CMK (cell line): ENCODE results near the gene EDARADD.
A peak's percentile ranks its signal among the peaks of the same experiment; 100 is the strongest.
"Not testable (repeated sequence)": the region's sequence is repeated elsewhere in the genome, so short reads cannot be mapped to it uniquely, and the experiment has no call there.

Source experiments
- DNase-seq: peaks from one replicate; pipeline ENCODE4 v3.0.0-alpha.2; 2010; ENCODE audit warnings: low read depth

EDARADD gene

GRCh38 chr1:236393681-236394481 lies at the start of gene EDARADD:
Gene EDARADD, plus strand, starts transcription at chr1:236394286. Its CDS starts 159 bp downstream, at chr1:236394445.
- no peak for DNase-seq

- no peak for DNase-seq
Observed at GRCh38 chr1:236345728-236346127, 48.4 kb upstream of the EDARADD start.

DNA sequence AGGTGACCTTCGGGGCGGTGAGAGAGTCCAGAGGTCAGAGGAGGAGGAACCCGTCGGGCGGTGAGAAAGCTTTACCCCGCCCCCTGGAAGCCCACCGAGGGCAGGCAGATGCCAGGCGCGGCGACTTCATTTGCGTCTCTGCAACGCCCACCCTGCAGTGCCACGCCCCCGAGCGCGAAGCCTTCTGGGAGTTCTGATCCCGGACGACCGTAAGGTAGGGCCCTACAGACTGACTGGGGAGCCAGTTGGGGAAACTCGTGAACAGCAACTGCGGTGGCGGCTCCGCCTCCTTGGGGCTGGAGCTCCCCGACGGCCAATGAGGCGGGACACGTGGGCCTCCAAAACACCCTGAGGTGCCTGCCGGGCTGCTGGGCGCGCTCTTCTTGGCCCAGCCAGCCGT lies 46.0 kb upstream of the EDARADD start:
- no peak for DNase-seq

- DNase-seq = no peak
Observed at GRCh38 chr1:236350308-236350707, 43.8 kb upstream of the EDARADD start.

DNA sequence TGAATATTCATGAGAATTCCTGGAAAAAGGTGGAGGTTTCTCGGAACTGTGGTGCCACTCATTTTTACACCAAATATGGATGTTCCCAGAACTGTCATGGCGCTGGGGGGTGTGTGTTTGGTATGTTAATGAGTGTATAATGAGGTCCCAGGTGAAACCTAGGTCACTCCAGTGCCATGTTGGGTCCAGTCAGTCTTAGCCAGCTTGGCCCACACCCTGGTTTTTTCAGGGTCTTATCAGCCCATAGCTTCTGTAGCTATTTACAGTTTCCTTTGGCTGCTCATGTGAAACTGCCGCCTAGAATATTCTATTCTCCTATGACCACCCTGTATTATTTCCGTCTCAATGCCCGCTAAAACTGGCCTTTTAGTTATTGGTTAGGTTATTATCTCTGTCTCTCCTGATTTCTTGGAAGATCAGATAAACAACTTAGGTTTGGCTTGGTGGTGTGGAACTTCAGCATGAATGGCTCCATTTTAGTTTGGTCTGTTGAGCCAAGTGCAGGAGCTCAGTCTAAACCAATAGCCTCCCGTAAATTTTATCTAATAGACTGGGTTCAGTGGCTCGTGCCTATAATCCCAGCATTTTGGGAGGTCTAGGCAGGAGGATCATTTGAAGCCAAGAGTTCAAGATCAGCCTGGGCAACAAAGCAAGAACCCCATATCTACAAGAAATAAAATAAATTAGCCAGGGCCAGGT lies 42.1 kb upstream of the EDARADD start:
- peak; percentile 47 for DNase-seq

GRCh38 chr1:236352747-236353146 lies 41.3 kb upstream of the EDARADD start:
- not testable (repeated sequence) for DNase-seq

DNA sequence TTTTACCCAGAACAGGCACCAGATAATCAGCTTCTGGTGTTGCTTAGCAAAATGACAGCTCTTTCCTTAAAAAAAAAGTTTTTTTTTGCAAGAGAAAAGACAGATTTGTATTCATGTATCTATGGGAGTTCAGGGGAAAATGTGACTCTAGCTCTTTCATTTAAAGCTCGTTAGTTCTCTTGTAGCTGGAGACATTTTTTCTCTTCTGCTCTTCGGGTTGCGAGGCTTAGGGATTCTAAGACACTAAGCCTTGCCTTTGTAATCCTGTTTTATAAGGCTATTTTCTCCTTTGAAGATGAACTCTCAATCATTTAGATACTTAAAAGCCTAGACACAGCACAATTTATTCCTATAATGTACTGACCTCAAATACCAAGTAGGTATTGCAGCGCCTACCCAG lies 40.3 kb upstream of the EDARADD start:
- no peak for DNase-seq

DNA sequence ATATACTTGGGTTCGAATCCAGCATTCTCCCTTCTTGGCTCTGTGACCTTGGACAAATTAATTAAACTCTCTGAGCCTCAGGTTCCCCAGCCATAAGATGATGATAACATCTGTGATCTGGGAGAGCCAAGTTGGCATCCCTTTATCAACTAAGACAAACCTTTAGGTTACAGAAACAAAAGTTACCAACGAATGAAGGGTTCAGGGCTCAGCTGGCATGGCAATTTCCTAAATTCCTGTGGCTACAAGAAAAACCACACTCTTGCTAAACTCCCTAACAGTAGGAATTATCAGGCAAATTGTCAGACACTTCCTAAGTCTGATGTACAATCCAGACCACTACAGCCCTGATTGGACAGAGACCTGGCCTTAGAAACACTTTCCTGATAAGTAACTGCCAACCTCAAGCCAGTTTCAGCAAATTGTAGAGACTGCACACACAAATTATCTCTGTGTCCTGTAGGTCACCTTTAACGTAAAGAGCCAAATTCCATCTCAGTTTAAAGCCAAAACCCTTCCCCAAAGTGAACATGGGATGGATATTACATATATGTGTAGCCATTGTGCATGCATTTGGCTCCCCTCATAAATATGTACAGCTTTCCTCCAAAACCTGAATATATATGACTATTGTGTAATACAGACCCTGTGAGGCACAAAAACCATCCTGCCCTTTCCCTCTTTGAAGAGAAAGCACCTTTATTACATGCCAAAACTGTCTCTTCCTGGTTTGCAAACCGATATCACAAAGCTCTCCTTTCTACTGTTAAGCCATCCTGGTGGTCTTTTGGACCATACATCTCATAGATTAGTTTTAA lies 39.5 kb upstream of the EDARADD start:
- no peak for DNase-seq

DNA sequence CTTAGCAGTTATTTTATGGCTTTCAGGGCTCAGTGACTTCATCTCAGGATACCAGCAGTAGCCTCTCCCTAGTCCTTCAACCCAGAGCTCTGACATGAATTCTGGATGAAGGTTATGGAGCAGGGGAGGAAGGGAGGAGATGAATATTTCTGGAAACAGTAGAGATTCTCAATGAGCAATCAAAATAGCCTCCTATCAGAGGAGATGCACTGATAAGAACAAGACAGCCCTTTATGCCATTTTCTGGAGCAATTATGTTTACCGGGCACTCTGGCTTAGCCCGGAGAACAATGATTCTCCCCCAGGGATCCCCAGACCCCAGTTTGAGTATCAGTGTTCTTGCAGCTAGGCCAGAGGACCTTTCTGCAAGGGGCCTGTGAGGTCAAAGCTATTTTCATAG lies 37.9 kb upstream of the EDARADD start:
- DNase-seq = no peak

DNA sequence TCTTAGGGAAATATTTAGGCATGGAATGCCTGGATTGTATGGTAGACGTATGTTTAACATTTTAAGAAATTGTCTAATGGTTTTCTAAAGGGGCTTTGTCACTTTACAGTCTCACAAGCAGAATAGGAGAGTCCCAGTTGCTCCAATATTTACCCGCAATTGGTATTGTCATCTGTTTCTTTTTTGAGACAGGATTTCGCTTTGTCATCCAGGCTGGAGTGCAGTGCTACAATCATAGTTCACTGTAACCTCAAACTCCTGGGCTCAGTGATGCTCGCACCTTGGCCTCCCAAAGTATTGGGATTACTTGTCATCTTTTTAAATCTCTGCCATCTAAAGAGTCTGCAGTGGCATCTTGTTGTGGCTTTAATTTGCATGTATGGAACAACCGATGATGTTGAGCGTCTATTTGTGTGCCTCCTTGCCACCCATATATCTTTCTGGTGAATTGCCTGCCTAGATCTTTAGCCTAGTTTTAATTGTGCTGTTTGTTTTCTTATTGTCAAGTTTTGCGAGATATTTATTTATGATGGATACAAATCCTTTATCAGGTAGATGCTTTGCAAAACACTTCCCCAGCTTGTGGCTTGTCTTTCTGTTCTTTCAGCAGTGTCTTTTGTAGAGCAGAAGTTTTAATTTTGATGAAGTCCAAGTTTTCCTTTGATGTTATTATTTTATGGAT lies 32.0 kb upstream of the EDARADD start:
- DNase-seq = no peak

- DNase-seq = no peak
Observed at GRCh38 chr1:236363237-236363636, 30.8 kb upstream of the EDARADD start.

GRCh38 chr1:236365999-236366570 lies 28.0 kb upstream of the EDARADD start:
- DNase-seq = no peak

- DNase-seq = not testable (repeated sequence)
Observed at GRCh38 chr1:236366681-236367080, 27.4 kb upstream of the EDARADD start.

GRCh38 chr1:236370420-236370819 lies 23.7 kb upstream of the EDARADD start:
- no peak for DNase-seq

DNA sequence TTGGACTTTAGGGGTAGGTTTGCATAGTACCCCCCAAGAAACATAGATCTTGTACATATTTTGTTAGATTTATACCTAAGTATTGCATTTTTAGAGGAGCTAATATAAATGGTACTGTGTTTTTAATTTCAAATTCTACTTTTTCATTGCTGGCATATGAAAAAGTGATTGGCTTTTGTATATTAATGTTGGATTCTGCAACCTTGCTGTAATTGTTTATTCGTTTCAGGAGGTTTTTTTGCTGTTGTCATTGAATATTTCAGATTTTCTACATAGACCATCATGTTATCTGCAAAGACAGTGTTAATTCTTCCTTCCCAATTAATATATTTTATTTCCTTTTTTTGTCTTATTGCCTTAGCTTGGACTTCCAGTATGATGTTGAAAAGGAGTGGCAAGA lies 23.0 kb upstream of the EDARADD start:
- no peak for DNase-seq

GRCh38 chr1:236377832-236378535 lies 16.1 kb upstream of the EDARADD start:
- no peak for DNase-seq

DNA sequence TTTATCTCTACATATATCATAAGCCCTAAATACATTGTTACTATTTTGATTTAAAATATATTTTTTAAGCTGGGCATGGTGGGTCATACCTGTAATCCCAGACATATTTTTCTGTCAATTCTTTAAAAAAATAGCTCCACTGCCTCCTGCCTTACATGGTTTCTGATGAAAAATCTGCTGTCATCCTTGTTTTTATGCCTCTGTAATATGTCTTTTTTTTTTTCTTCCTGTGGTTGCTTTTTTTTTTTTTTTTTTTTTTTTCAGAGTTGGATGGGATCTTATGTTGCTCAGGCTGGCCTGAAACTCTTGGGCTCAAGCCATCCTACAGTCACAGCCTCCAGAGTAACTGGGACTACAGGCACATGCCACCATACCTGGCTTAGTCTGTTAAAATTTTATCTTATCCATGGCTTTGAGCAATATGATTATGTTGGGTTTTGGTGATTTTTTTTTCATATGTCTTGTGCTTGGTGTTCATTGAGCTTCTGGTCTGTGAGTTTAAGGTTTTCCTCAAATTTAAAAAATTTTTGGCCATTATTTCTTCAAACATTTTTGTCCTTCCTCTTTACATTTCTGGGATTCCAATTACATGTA lies 12.4 kb upstream of the EDARADD start:
- no peak for DNase-seq

GRCh38 chr1:236388332-236388731 lies 5.8 kb upstream of the EDARADD start:
- DNase-seq = no peak

- DNase-seq = no peak
Observed at GRCh38 chr1:236389253-236389652, 4.8 kb upstream of the EDARADD start.

- no peak for DNase-seq
Observed at GRCh38 chr1:236391008-236391407, 3.1 kb upstream of the EDARADD start.

GRCh38 chr1:236392182-236392581 lies 1.9 kb upstream of the EDARADD start:
- DNase-seq = no peak
